H1 (cell line): ENCODE measurements around the gene GPC6. TPM values are rescaled to one million over a fixed set of nuclear protein-coding genes. Genes with fewer than 3 reads are reported as not detected.

Experiments used
- SIN3A ChIP-seq, 2 experiments: IDR thresholded peaks in 1 of 2; conservative IDR thresholded peaks in 1 of 2; 2 replicates each; pipeline ENCODE4 v1.6.1; 2011 to 2012; ENCODE audit warnings: low read length in 2 of 2, improper control_type of control experiment in 1 of 2, low read depth in 1 of 2, mild to moderate bottlenecking in 1 of 2
- TAF1 ChIP-seq: IDR thresholded peaks from 2 replicates; pipeline ENCODE4 v1.6.1; 2011; ENCODE audit warnings: mild to moderate bottlenecking, low read depth, low read length
- polyA plus RNA-seq, 7 experiments: library from polyadenylated mRNA; depleted of rRNA in 3 of 7; stranded (reverse) in 5 of 7; unstranded in 2 of 7; fragments of >200 nt in 5 of 7; fragments of 200-250 nt in 2 of 7; gene quantifications; 1 replicate in 5 of 7; 2 replicates in 1 of 7; 4 replicates in 1 of 7; pipeline versions ENCODE4 v1.2.1 to v1.2.3, GENCODE V29; 2011 to 2013; ENCODE audit warnings: missing spikeins in 2 of 7, mixed read lengths in 2 of 7
- total RNA-seq: library from RNA; stranded (reverse); fragmentation: NEBNext Ultra II Directional; extraction: Animal tissue kit (Norgen Biotek cat#: 25700); gene quantifications from 2 replicates; pipeline ENCODE4 v1.2.1, GENCODE V29; 2021

GPC6 gene
- total and polyA plus RNA-seq, 2 of the 8 experiments (the other 6 are each of a cell fraction or from before 2014, with no cell fraction given): 5.4 to 12.0 TPM

- TF ChIP-seq TAF1: no peak
- TF ChIP-seq SIN3A (conservative IDR thresholded peaks at IDR 0.05 in 1 of 2, IDR thresholded peaks at IDR 0.05 in 1 of 2; ENCODE audit: low read depth in 1 of 2, low read length in 2 of 2): no peak
Measured at GRCh38 chr13:94128430-94128829, 901.8 kb downstream of the GPC6 start (continued).
